Right lobe of liver (tissue), 6 donors: ENCODE results near the gene GOLIM4. TPM values are rescaled to one million over a fixed set of nuclear protein-coding genes. Genes with fewer than 3 reads are reported as not detected.

ENCODE experiments used
- ATAC-seq, 4 donors: fragments of 200-7000 bp; cut with Tn5 transposase; one replicate each; pipeline ENCODE4 v1.9.1; 2020; ENCODE audit warnings: mild to moderate bottlenecking in 4 of 4, moderate library complexity in 4 of 4
- DNase-seq, 3 donors: peaks; one replicate each; pipeline ENCODE4 v3.0.0-alpha.2; 2020
- H3K27ac ChIP-seq, 3 donors: fragments of 200-600 bp; one replicate each; pipeline ENCODE4 v1.8.0; 2022
- H3K27me3 ChIP-seq, 2 donors: fragments of 200-600 bp; one replicate each; pipeline ENCODE4 v1.8.0; 2022
- H3K36me3 ChIP-seq, 4 donors: fragments of 200-600 bp; sonication (generic) in 1 of 4; one replicate each; pipeline versions ENCODE4 v1.5.1 to v1.8.0; 2017 to 2022; ENCODE audit warnings: control low read depth in 1 of 4
- H3K4me1 ChIP-seq, 4 donors: fragments of 200-600 bp; sonication (generic) in 1 of 4; one replicate each; pipeline versions ENCODE4 v1.5.1 to v1.8.0; 2017 to 2022; ENCODE audit warnings: control low read depth in 1 of 4
- H3K4me3 ChIP-seq, 3 donors: fragments of 200-600 bp; one replicate each; pipeline ENCODE4 v1.8.0; 2022
- H3K9me3 ChIP-seq, 4 donors: fragments of 200-600 bp; sonication (generic) in 1 of 4; one replicate each; pipeline versions ENCODE4 v1.5.1 to v1.8.0; 2017 to 2022; ENCODE audit warnings: control low read depth in 1 of 4
- POLR2A ChIP-seq: fragments of 450-650 bp; IDR thresholded peaks from one replicate; pipeline ENCODE4 v1.6.1; 2017; ENCODE audit warnings: antibody characterized with exemption, mild to moderate bottlenecking
- WGBS: methylation state at CpG from one replicate; pipeline ENCODE4 v1.1.6; 2018; ENCODE audit warnings: low coverage, low lambda C conversion rate; ENCODE audit not compliant: insufficient coverage; ENCODE audit errors: missing lambda C conversion rate; 5-methylcytosine and 5-hydroxymethylcytosine counted together
- intact Hi-C, 2 donors: fragments of 100-400 bp; cut with DNase I; formaldehyde crosslinking; loops; one replicate each; pipeline versions ENCODE4 v1.11.2 to v1.14.1; 2022
- total RNA-seq, 6 experiments: library from RNA; depleted of rRNA in 2 of 6; stranded (reverse); fragments of >200 nt in 2 of 6; fragmentation: NEBNext Ultra II Directional in 3 of 6; extraction: Animal tissue kit (Norgen Biotek cat#: 25700) in 3 of 6; gene quantifications; one replicate each; pipeline versions ENCODE4 v1.1.0 to v1.2.4, GENCODE V29; 2016 to 2023
- TF ChIP-seq, protein P1 (sequence below), 4 donors: fragments of 200-600 bp in 3 of 4; fragments of 450-650 bp in 1 of 4; IDR thresholded peaks; one replicate each; pipeline versions ENCODE4 v1.5.1 to v1.8.0; 2016 to 2022; ENCODE audit warnings: antibody characterized with exemption in 4 of 4, mild to moderate bottlenecking in 2 of 4
- donor health status: DM: no; HTN: yes; CAD: no.
- donor health status: DM: no; HTN: no; CAD: no.
- donor health status: DM: no; HTN: no; CAD: no.
- donor health status: DM: no; HTN: yes; CAD: no.
- donor health status: DM: no; HTN: yes; CAD: no.

Gene GOLIM4
- total RNA-seq, 6 experiments from 2014 or later, result 33.3 to 44.9 (median 36.6) TPM

DNA sequence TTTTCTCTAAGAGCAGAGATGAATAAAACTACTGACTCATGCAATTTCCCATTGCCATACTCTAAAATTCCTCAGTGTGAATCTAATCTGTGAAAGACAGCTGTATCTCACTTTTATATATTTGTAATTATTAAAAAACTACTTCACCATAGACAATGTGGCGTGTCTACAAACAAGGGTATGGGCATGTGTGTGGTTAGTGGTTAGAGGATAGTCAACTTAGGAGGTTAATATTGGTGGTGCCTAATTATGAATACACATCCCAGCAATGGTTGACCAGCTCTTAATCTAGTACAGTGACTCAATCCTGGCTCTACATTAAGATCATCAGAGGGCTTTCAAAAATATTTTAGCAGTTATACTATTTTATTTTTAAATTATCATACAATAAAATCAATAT is 94.5 kb downstream of the GOLIM4 start:
- no peaks in the 10 kb centered on the region for H3K36me3 ChIP-seq
- ATAC-seq, result no peak
- 100% methylated on average over 1 of the region's 1 CpG for WGBS

GRCh38 chr3:167998253-167998652 is 97.5 kb downstream of the GOLIM4 start:
- 57% methylated on average over 5 of the region's 5 CpGs for WGBS

More for the DNA sequence above, 94.5 kb downstream of the GOLIM4 start:
- Histone ChIP-seq H3K9me3 (no peaks in the 10 kb centered on the region), H3K4me1 (no peaks in the 10 kb centered on the region), H3K4me3 (no peak overlapping the region), H3K27ac (no peak overlapping the region), H3K27me3 (no peaks in the 10 kb centered on the region)
- TF ChIP-seq, protein P1, sequence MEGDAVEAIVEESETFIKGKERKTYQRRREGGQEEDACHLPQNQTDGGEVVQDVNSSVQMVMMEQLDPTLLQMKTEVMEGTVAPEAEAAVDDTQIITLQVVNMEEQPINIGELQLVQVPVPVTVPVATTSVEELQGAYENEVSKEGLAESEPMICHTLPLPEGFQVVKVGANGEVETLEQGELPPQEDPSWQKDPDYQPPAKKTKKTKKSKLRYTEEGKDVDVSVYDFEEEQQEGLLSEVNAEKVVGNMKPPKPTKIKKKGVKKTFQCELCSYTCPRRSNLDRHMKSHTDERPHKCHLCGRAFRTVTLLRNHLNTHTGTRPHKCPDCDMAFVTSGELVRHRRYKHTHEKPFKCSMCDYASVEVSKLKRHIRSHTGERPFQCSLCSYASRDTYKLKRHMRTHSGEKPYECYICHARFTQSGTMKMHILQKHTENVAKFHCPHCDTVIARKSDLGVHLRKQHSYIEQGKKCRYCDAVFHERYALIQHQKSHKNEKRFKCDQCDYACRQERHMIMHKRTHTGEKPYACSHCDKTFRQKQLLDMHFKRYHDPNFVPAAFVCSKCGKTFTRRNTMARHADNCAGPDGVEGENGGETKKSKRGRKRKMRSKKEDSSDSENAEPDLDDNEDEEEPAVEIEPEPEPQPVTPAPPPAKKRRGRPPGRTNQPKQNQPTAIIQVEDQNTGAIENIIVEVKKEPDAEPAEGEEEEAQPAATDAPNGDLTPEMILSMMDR (IDR thresholded peaks at IDR 0.05), result no peak
- TF ChIP-seq POLR2A, result no peak
- intact Hi-C loops, result no loop called here
- DNase-seq, result no peak

GRCh38 chr3:167996514-167996913 is 99.2 kb downstream of the GOLIM4 start:
- no peak for DNase-seq
- H3K27me3 ChIP-seq, result no peaks in the 10 kb centered on the region
- H3K27ac ChIP-seq, result no peak overlapping the region
- H3K4me1 ChIP-seq, result no peaks in the 10 kb centered on the region
- no peak for TF ChIP-seq POLR2A
- TF ChIP-seq, protein P1 (IDR thresholded peaks at IDR 0.05), result no peak
- intact Hi-C loops, result no loop called here
- H3K9me3 ChIP-seq, result no peaks in the 10 kb centered on the region
- no peak for ATAC-seq
- no peak overlapping the region for H3K4me3 ChIP-seq
- 80% methylated on average over 4 of the region's 4 CpGs for WGBS
- H3K36me3 ChIP-seq, result no peaks in the 10 kb centered on the region

More at GRCh38 chr3:167998253-167998652, 97.5 kb downstream of the GOLIM4 start:
- Histone ChIP-seq H3K4me1 (no peaks in the 10 kb centered on the region), H3K27me3 (no peaks in the 10 kb centered on the region), H3K4me3 (no peak overlapping the region), H3K27ac (no peak overlapping the region), H3K36me3 (no peaks in the 10 kb centered on the region), H3K9me3 (no peaks in the 10 kb centered on the region)
- DNase-seq, result no peak
- TF ChIP-seq POLR2A, result no peak
- TF ChIP-seq, protein P1 (IDR thresholded peaks at IDR 0.05), result no peak
- ATAC-seq, result no peak
- intact Hi-C loops, result no loop called here

DNA sequence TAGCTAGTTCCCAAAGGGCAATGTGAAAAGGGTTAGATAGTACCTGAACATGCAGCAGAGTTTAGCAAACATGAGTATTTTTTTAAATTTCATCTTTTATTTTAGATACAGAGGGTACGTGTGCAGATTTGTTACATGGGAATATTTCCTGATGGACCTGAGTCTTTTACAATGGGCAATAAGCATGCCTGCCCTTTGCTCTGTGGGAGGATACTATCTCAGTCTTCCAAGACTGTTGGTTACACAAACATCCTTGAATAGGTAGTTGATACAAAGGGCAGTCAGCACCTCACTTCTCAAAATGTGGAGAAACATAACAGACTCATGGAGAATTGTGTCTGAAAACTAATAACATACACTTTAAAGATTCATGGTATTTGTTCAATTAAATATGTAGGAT is 103.3 kb downstream of the GOLIM4 start:
- WGBS, result 71% methylated on average over 1 of the region's 1 CpG
- ATAC-seq (no peak), DNase-seq (no peak)
- no peaks in the 10 kb centered on the region for H3K4me1 ChIP-seq
- H3K27me3 ChIP-seq, result no peaks in the 10 kb centered on the region
- H3K27ac ChIP-seq, result no peak overlapping the region
- H3K36me3 ChIP-seq, result no peaks in the 10 kb centered on the region
- no peak overlapping the region for H3K4me3 ChIP-seq
- intact Hi-C loops, result no loop called here
- H3K9me3 ChIP-seq, result no peaks in the 10 kb centered on the region
- TF ChIP-seq POLR2A, result no peak
- TF ChIP-seq, protein P1 (IDR thresholded peaks at IDR 0.05), result no peak

DNA sequence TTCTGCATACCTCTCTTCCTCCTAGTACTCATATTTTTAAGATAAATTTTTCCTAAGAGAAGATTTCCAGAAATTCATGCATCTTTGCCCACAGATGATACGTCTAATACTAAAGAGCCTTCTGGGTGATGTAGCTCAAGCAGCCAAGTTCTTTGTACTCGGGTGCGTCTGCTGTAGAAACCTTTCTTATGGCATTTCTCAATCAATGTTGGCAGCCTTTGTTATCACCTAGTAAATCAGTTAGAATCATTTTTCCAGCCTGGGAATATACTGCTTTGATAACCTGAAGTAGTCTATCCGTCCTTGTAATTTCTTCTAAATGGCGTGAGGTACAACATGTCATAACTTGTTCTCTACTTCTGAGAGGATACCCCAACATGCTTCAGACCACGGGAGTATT is 104.5 kb downstream of the GOLIM4 start:
- intact Hi-C loops, result no loop called here
- no peak overlapping the region for H3K27ac ChIP-seq
- no peak for TF ChIP-seq POLR2A
- TF ChIP-seq, protein P1 (IDR thresholded peaks at IDR 0.05), result no peak
- WGBS, result 68% methylated on average over 6 of the region's 6 CpGs
- H3K27me3 ChIP-seq, result no peaks in the 10 kb centered on the region
- no peaks in the 10 kb centered on the region for H3K36me3 ChIP-seq
- no peaks in the 10 kb centered on the region for H3K4me1 ChIP-seq
- H3K4me3 ChIP-seq, result no peak overlapping the region
- H3K9me3 ChIP-seq, result no peaks in the 10 kb centered on the region
- ATAC-seq (no peak), DNase-seq (no peak)
